Common myeloid progenitor, CD34-positive (primary cell): Measurements from ENCODE around the gene METTL2B.
"Not testable (repeated sequence)": the region's sequence is repeated elsewhere in the genome, so short reads cannot be mapped to it uniquely, and the experiment has no call there.

Experiments used
- CTCF ChIA-PET: fragments of 350-600 bp; sonication (Branson Sonifier 250); formaldehyde crosslinking; loops from one replicate; lab custom pipeline; 2021; ENCODE audit warnings: antibody characterized with exemption; lab: Charles Lee
- POLR2A ChIA-PET: fragments of 350-600 bp; sonication (Branson Sonifier 250); formaldehyde crosslinking; loops from one replicate; lab custom pipeline; 2021; ENCODE audit warnings: antibody characterized with exemption; lab: Charles Lee
- DNase-seq, 3 donors: peaks; one replicate each; pipeline versions ENCODE4 v3.0.0 to v3.0.0-alpha.2; 2013
- H3K27ac ChIP-seq, 2 experiments: 1 replicate in 1 of 2; 2 replicates in 1 of 2; pipeline ENCODE4 v1.7.0; 2013; ENCODE audit warnings: inconsistent platforms in 2 of 2, low read length in 2 of 2, mild to moderate bottlenecking in 2 of 2, low read depth in 1 of 2, moderate library complexity in 1 of 2; ENCODE audit not compliant: severe bottlenecking in 2 of 2, insufficient read depth in 1 of 2, poor library complexity in 1 of 2
- H3K27me3 ChIP-seq, 5 experiments: replicated peaks in 2 of 5; 1 replicate in 3 of 5; 2 replicates in 2 of 5; pipeline versions ENCODE4 v1.6.1 to v1.7.0; 2013; ENCODE audit warnings: low read length in 4 of 5, mild to moderate bottlenecking in 2 of 5, moderate library complexity in 2 of 5, inconsistent platforms in 1 of 5; ENCODE audit not compliant: insufficient read depth in 5 of 5, control insufficient read depth in 4 of 5
- H3K36me3 ChIP-seq, 4 experiments: 1 replicate in 2 of 4; 2 replicates in 2 of 4; pipeline versions ENCODE4 v1.6.1 to v1.7.0; 2013; ENCODE audit warnings: low read length in 3 of 4, control low read depth in 1 of 4, mild to moderate bottlenecking in 1 of 4; ENCODE audit not compliant: control insufficient read depth in 4 of 4, insufficient read depth in 4 of 4
- H3K4me1 ChIP-seq, 4 experiments: 1 replicate in 3 of 4; 2 replicates in 1 of 4; pipeline versions ENCODE4 v1.6.1 to v1.7.1; 2013; ENCODE audit warnings: low read length in 3 of 4, mild to moderate bottlenecking in 3 of 4, control low read depth in 1 of 4, inconsistent platforms in 1 of 4, moderate library complexity in 1 of 4; ENCODE audit not compliant: control insufficient read depth in 4 of 4, insufficient read depth in 4 of 4; ENCODE audit errors: control extremely low read depth in 1 of 4
- H3K4me3 ChIP-seq, 7 experiments: 1 replicate in 4 of 7; 2 replicates in 3 of 7; pipeline versions ENCODE4 v1.5.1 to v1.7.0; 2013; ENCODE audit warnings: mild to moderate bottlenecking in 7 of 7, low read length in 6 of 7, moderate library complexity in 6 of 7, inconsistent platforms in 2 of 7, low read depth in 2 of 7, control low read depth in 1 of 7; ENCODE audit not compliant: insufficient read depth in 4 of 7, control insufficient read depth in 1 of 7; ENCODE audit errors: extremely low read depth in 1 of 7
- H3K9me3 ChIP-seq, 5 experiments: 1 replicate in 4 of 5; 2 replicates in 1 of 5; pipeline versions ENCODE4 v1.6.1 to v1.7.1; 2013; ENCODE audit warnings: low read length in 4 of 5, mild to moderate bottlenecking in 2 of 5, inconsistent platforms in 1 of 5, low read depth in 1 of 5, moderate library complexity in 1 of 5; ENCODE audit not compliant: control insufficient read depth in 4 of 5, insufficient read depth in 2 of 5; ENCODE audit errors: control extremely low read depth in 1 of 5
- WGBS: methylation state at CpG from one replicate; pipeline ENCODE4 v1.1.5; 2013; ENCODE audit not compliant: insufficient coverage; 5-methylcytosine and 5-hydroxymethylcytosine counted together

The METTL2B gene

DNA sequence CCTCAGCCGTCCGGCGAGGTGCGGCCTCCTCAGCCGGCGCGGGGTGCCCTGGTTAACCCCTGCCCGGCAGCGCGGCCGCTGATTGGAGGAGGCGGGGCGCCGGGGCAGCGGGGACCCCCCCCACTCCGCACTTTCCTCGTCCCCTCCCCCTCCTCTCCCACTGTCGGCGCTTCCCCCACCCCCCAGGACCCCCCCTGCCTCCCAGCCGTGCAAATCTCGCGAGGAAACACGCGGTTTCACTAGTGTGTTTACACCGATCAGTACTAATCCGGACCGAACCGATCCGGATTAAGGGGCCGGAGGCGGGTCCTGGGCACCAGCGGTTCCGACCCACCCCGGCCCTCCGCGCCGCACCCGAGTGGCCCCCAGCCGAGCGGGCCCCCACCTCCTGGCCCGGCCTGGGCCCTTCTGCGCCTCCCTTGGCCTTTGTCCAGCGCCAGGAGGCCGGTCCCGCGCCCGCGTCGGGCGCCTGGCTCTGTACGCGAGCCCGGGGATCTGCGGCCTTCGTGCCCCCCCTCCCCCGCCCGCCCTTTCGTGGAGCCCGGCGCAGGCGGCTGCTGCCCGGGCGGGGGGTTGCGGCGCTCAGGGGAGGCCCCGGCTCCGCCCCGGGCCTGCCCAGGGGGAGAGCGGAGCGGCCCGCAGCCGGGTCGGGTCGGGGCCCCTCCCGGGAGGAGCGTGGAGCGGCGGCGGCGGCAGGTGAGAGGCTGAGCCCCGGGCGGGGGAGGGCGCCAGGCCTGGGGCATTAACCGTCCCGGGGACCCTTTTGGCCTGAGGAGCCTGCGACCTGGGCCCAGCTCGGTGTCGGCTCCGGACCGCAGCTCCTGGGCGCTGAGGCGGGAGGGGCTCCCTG is 54.8 kb downstream of the METTL2B start:
- CTCF ChIA-PET, H3K27me3 ChIP-seq, POLR2A ChIA-PET, H3K9me3 ChIP-seq, H3K36me3 ChIP-seq: not testable (repeated sequence)
- WGBS = 0% methylated on average over 40 of the region's 92 CpGs
- H3K27ac ChIP-seq = peak overlapping the region; percentile 89 to 93
- peak; percentile 83 to 90 (median 89) for DNase-seq
- peaks cover 6 to 16% (median 12%) of the 10 kb centered on the region in 4 experiments for H3K4me1 ChIP-seq
- peak overlapping the region; percentile 55 to 89 (median 74) for H3K4me3 ChIP-seq

GRCh38 chr7:128531955-128532478 is 55.5 kb downstream of the METTL2B start:
- CTCF ChIA-PET, H3K9me3 ChIP-seq, H3K27me3 ChIP-seq, POLR2A ChIA-PET, H3K36me3 ChIP-seq: not testable (repeated sequence)
- H3K4me1 ChIP-seq = peaks cover 6 to 16% (median 12%) of the 10 kb centered on the region in 4 experiments
- H3K27ac ChIP-seq = peak overlapping the region; percentile 89 to 93
- peak; percentile 54 to 65 (median 55) for DNase-seq
- H3K4me3 ChIP-seq = peak overlapping the region; percentile 44 to 89 (median 74)
- WGBS = 0% methylated on average over 9 of the region's 35 CpGs

- POLR2A ChIA-PET, H3K27me3 ChIP-seq, H3K9me3 ChIP-seq, H3K36me3 ChIP-seq, CTCF ChIA-PET, DNase-seq: not testable (repeated sequence)
- H3K4me3 ChIP-seq = peak overlapping the region in 6 of 7 experiments; percentile 34 to 79 (median 72)
- peak overlapping the region; percentile 61 to 89 for H3K27ac ChIP-seq
- 10% methylated on average over 1 of the region's 1 CpG for WGBS
- H3K4me1 ChIP-seq = peaks cover 6 to 16% (median 12%) of the 10 kb centered on the region in 4 experiments
These were observed 56.4 kb downstream of the METTL2B start for GRCh38 chr7:128532956-128533355.

GRCh38 chr7:128537410-128537809 is 60.9 kb downstream of the METTL2B start:
- POLR2A ChIA-PET, H3K9me3 ChIP-seq, H3K27me3 ChIP-seq, CTCF ChIA-PET, H3K4me3 ChIP-seq, H3K27ac ChIP-seq: not testable (repeated sequence)
- Histone ChIP-seq H3K4me1 (peaks cover 4 to 10% (median 6%) of the 10 kb centered on the region in 4 experiments), H3K36me3 (peaks cover 0 to 11% (median 4%) of the 10 kb centered on the region in 4 experiments)
- 100% methylated on average over 1 of the region's 7 CpGs for WGBS
- peak; percentile 15 to 42 (median 37) for DNase-seq

- peaks cover 2 to 20% (median 7%) of the 10 kb centered on the region in 4 experiments for H3K36me3 ChIP-seq
- H3K4me1 ChIP-seq, DNase-seq, H3K9me3 ChIP-seq, CTCF ChIA-PET, POLR2A ChIA-PET, H3K4me3 ChIP-seq, H3K27ac ChIP-seq, H3K27me3 ChIP-seq: not testable (repeated sequence)
- WGBS = no CpG with 5 or more reads among the region's 2 CpGs
These were observed 66.0 kb downstream of the METTL2B start for GRCh38 chr7:128542530-128542929.

DNA sequence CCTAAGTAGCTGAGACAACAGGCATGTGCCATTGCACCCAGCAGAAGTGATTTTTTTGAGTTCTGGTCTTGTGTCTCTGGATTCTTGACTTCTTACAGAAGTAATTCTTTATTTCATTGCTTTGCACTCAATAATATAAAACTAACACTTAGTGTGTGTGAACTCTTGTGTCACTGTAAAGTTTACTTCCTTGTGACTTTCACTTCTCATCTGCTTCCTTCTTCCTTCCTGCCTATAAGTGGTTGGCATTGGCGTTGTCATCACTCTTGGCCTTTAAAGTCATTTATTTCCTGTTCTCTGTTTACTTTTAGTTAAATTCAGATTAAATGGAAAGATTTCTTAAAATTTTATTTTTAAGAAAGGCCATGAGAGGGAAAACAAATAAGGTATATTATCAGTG is 66.8 kb downstream of the METTL2B start:
- POLR2A ChIA-PET, H3K4me1 ChIP-seq, H3K9me3 ChIP-seq, H3K27ac ChIP-seq, CTCF ChIA-PET, H3K4me3 ChIP-seq, H3K27me3 ChIP-seq: not testable (repeated sequence)
- no CpG with 5 or more reads among the region's 1 CpG for WGBS
- peaks cover 6 to 25% (median 9%) of the 10 kb centered on the region in 4 experiments for H3K36me3 ChIP-seq
- peak in 1 of 3 donors; percentile 11 for DNase-seq

- H3K27ac ChIP-seq, H3K9me3 ChIP-seq, H3K4me3 ChIP-seq, CTCF ChIA-PET, DNase-seq, H3K27me3 ChIP-seq, H3K4me1 ChIP-seq: not testable (repeated sequence)
- WGBS = no CpG with 5 or more reads among the region's 9 CpGs
- POLR2A ChIA-PET = interaction anchor here (0.7 kb wide), 1 partner anchor 18 kb away, joined by 3 read pairs; no protein-coding TSS in a partner anchor
- H3K36me3 ChIP-seq = peaks cover 7 to 22% (median 10%) of the 10 kb centered on the region in 4 experiments
These were observed 69.8 kb downstream of the METTL2B start for GRCh38 chr7:128546319-128546851.
